SK-N-SH treated with all-trans-retinoic acid at 6 μM for 48 hours (cell line): ENCODE measurements around the gene KAT7.
A peak's percentile ranks its signal among the peaks of the same experiment; 100 is the strongest.

Experiments
- ATAC-seq: fragments of 200-7000 bp; cut with Tn5 transposase; 3 replicates; pipeline ENCODE4 v1.9.1; 2020; ENCODE audit warnings: mild to moderate bottlenecking, moderate library complexity
- ARNTL ChIP-seq: fragments of 450-650 bp; formaldehyde crosslinking; IDR thresholded peaks from 2 replicates; pipeline ENCODE4 v1.5.0; 2020; ENCODE audit warnings: low read depth, mild to moderate bottlenecking, moderate library complexity, borderline replicate concordance
- BACH2 ChIP-seq: fragments of 250-450 bp; sonication (Bioruptor Pico); IDR thresholded peaks from 2 replicates; pipeline ENCODE4 v1.9.0; 2021; ENCODE audit warnings: mild to moderate bottlenecking, borderline replicate concordance
- CSDC2 ChIP-seq: fragments of 250-450 bp; sonication (Bioruptor Pico); IDR thresholded peaks from 2 replicates; pipeline ENCODE4 v1.5.0; 2020; ENCODE audit warnings: mild to moderate bottlenecking, moderate library complexity
- ESRRG ChIP-seq: fragments of 250-450 bp; sonication (Bioruptor Pico); IDR thresholded peaks from 2 replicates; pipeline ENCODE4 v1.6.1; 2021; ENCODE audit warnings: mild to moderate bottlenecking
- GLIS3 ChIP-seq: fragments of 250-450 bp; sonication (Bioruptor Pico); IDR thresholded peaks from 2 replicates; pipeline ENCODE4 v1.5.0; 2020; ENCODE audit warnings: mild to moderate bottlenecking, moderate library complexity
- ISL1 ChIP-seq: fragments of 250-450 bp; sonication (Bioruptor Pico); IDR thresholded peaks from 2 replicates; pipeline ENCODE4 v2.1.2; 2022; ENCODE audit warnings: mild to moderate bottlenecking, moderate library complexity
- OSR1 ChIP-seq: fragments of 250-450 bp; sonication (Bioruptor Pico); IDR thresholded peaks from 2 replicates; pipeline ENCODE4 v1.8.0; 2022; ENCODE audit warnings: moderate library complexity, mild to moderate bottlenecking, inconsistent platforms
- PPARA ChIP-seq: fragments of 250-450 bp; sonication (Bioruptor Pico); IDR thresholded peaks from 2 replicates; pipeline ENCODE4 v1.5.0; 2020; ENCODE audit warnings: mild to moderate bottlenecking, borderline replicate concordance
- SNAI2 ChIP-seq: fragments of 250-450 bp; sonication (Bioruptor Pico); IDR thresholded peaks from 2 replicates; pipeline ENCODE4 v1.5.0; 2020; ENCODE audit warnings: mild to moderate bottlenecking, moderate library complexity
- TCF4 ChIP-seq: fragments of 250-450 bp; sonication (Bioruptor Pico); IDR thresholded peaks from 2 replicates; pipeline ENCODE4 v1.8.0; 2021; ENCODE audit warnings: mild to moderate bottlenecking, moderate library complexity, borderline replicate concordance
- TOX ChIP-seq: fragments of 250-450 bp; sonication (Bioruptor Pico); IDR thresholded peaks from 2 replicates; pipeline ENCODE4 v1.8.0; 2021; ENCODE audit warnings: mild to moderate bottlenecking, moderate library complexity, borderline replicate concordance
- ZC3H10 ChIP-seq: fragments of 250-450 bp; sonication (Bioruptor Pico); IDR thresholded peaks from 2 replicates; pipeline ENCODE4 v1.5.1; 2021; ENCODE audit warnings: mild to moderate bottlenecking, moderate library complexity
- ZFP3 ChIP-seq: fragments of 250-450 bp; sonication (Bioruptor Pico); IDR thresholded peaks from 2 replicates; pipeline ENCODE4 v1.5.0; 2020; ENCODE audit warnings: mild to moderate bottlenecking, moderate library complexity
- ZFP30 ChIP-seq: fragments of 450-650 bp; formaldehyde crosslinking; IDR thresholded peaks from 2 replicates; pipeline ENCODE4 v1.5.0; 2022; ENCODE audit warnings: mild to moderate bottlenecking, moderate library complexity
- ZNF70 ChIP-seq: fragments of 450-650 bp; formaldehyde crosslinking; IDR thresholded peaks from 2 replicates; pipeline ENCODE4 v1.5.0; 2020; ENCODE audit warnings: mild to moderate bottlenecking, moderate library complexity
- ZNF8 ChIP-seq: fragments of 450-650 bp; formaldehyde crosslinking; IDR thresholded peaks from 2 replicates; pipeline ENCODE4 v1.5.0; 2020; ENCODE audit warnings: mild to moderate bottlenecking, moderate library complexity
- TF ChIP-seq, protein P1 (sequence below): fragments of 250-450 bp; sonication (Bioruptor Pico); IDR thresholded peaks from 2 replicates; pipeline ENCODE4 v1.5.1; 2021; ENCODE audit warnings: mild to moderate bottlenecking, moderate library complexity
- TF ChIP-seq, protein P2 (sequence below): fragments of 250-450 bp; sonication (Bioruptor Pico); IDR thresholded peaks from 2 replicates; pipeline ENCODE4 v1.8.0; 2021; ENCODE audit warnings: low read depth, mild to moderate bottlenecking, moderate library complexity, borderline replicate concordance
- TF ChIP-seq, protein P3 (sequence below): fragments of 250-450 bp; sonication (Bioruptor Pico); IDR thresholded peaks from 2 replicates; pipeline ENCODE4 v1.5.1; 2020; ENCODE audit warnings: low read depth, mild to moderate bottlenecking, moderate library complexity
- TF ChIP-seq, protein P4 (sequence below): fragments of 250-450 bp; sonication (Bioruptor Pico); IDR thresholded peaks from 2 replicates; pipeline ENCODE4 v1.5.0; 2020; ENCODE audit warnings: mild to moderate bottlenecking, moderate library complexity
- TF ChIP-seq, protein P5 (sequence below): fragments of 250-450 bp; sonication (Bioruptor Pico); IDR thresholded peaks from 2 replicates; pipeline ENCODE4 v1.8.0; 2020; ENCODE audit warnings: mild to moderate bottlenecking, moderate library complexity, borderline replicate concordance

The KAT7 gene

DNA sequence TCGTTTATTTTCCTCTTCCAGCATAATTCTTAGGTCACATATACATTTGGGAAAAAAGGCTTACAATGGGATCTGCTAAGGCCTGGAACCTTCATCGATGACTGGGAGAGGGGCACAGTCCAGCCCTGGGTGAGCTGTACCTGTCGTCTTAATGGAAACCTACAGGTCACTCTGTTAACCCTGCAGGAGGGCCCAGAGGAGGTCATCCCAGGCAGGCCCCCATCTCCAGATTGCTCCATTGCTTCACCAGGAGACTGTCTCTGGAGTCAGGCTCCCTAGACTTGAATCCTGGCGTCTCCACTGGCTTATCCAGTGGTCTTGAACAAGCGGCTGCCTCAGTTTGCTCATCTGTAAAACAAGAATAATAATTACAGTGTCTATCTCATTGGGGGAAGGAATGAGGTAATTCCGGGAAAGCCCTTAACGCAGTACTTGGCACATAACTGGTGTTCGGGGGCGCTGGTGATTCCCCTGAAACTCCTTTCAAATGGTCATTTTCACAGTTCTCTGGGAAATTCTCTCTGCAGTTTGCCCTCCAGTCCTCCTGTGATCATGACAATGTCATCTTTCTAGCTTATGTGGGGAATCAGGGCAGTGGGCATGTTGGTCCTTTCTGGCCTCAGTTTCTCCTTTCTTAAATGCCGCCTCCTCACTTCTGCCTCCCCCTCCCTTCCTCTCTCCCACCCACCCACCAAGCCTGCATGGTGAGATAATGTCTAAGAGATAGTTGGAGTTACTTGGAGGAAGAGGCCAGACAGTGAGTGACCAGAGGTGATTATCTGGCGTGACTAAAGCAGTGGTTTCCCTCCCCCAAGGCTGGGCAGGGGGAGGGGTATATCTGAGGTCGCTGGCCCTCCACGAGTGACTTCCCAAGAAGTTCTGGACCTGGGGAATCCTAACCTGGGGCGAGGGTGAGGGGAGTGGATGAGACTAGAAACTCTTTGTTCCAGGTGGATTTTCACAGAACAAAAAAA is 90.7 kb downstream of the KAT7 start:
- no peak for ATAC-seq
- TF ChIP-seq ZFP3 (CRISPR knock-in tag) = no peak
- TF ChIP-seq CSDC2 (CRISPR knock-in tag) = no peak

DNA sequence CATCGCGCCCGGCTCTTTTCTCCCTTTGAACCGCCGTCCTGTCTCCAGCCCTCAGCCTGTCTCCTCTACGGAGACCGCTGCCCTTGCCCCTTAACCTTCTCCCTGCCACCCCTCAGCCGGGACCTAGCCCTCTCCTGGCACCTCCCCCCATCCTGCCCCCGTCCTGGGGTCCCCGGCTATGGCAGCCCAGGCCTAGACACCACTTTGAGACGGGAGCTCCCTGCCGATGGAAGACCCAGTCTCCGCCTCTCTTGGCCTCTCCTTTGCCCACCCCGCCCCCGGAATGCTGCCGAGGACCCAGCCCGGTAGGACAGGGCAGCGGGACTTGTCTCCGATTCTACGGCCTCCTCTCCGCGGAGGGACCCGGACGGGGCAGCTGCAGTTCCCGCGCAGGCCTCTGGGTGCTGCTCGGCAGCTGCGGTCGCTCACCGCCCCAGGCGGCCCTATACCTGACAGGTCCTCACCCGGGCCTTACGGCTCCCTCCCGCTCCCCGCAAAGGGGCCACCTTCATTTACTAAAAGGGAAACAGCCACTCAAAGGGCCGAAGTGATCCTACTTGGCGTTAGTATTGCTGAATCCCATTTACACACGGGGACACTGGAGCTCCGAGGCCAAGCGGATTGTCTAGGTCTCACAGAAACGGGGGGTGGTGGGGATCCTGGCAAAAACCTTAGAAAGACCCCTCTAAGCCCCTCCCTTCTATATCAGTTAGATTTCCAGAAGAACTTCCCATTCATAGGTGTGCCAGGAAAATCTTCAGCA is 92.0 kb downstream of the KAT7 start:
- ATAC-seq = peak; percentile 98
- TF ChIP-seq ARNTL (CRISPR knock-in tag) = no peak
- TF ChIP-seq PPARA (CRISPR knock-in tag) = no peak
- no peak for TF ChIP-seq ZFP3 (CRISPR knock-in tag)
- TF ChIP-seq SNAI2 (CRISPR knock-in tag) = no peak
- TF ChIP-seq, protein P1, sequence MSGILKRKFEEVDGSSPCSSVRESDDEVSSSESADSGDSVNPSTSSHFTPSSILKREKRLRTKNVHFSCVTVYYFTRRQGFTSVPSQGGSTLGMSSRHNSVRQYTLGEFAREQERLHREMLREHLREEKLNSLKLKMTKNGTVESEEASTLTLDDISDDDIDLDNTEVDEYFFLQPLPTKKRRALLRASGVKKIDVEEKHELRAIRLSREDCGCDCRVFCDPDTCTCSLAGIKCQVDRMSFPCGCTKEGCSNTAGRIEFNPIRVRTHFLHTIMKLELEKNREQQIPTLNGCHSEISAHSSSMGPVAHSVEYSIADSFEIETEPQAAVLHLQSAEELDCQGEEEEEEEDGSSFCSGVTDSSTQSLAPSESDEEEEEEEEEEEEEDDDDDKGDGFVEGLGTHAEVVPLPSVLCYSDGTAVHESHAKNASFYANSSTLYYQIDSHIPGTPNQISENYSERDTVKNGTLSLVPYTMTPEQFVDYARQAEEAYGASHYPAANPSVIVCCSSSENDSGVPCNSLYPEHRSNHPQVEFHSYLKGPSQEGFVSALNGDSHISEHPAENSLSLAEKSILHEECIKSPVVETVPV = no peak
- no peak for TF ChIP-seq ESRRG (CRISPR knock-in tag)
- TF ChIP-seq CSDC2 (CRISPR knock-in tag) = no peak
- no peak for TF ChIP-seq ZNF8 (CRISPR knock-in tag)
- TF ChIP-seq, protein P2, sequence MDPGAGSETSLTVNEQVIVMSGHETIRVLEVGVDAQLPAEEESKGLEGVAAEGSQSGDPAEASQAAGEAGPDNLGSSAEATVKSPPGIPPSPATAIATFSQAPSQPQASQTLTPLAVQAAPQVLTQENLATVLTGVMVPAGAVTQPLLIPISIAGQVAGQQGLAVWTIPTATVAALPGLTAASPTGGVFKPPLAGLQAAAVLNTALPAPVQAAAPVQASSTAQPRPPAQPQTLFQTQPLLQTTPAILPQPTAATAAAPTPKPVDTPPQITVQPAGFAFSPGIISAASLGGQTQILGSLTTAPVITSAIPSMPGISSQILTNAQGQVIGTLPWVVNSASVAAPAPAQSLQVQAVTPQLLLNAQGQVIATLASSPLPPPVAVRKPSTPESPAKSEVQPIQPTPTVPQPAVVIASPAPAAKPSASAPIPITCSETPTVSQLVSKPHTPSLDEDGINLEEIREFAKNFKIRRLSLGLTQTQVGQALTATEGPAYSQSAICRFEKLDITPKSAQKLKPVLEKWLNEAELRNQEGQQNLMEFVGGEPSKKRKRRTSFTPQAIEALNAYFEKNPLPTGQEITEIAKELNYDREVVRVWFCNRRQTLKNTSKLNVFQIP = no peak
- no peak for TF ChIP-seq ZNF70 (CRISPR knock-in tag)
- no peak for TF ChIP-seq TCF4 (CRISPR knock-in tag)
- TF ChIP-seq OSR1 (CRISPR knock-in tag) = no peak
- no peak for TF ChIP-seq ZFP30 (CRISPR knock-in tag)
- no peak for TF ChIP-seq BACH2 (CRISPR knock-in tag)

DNA sequence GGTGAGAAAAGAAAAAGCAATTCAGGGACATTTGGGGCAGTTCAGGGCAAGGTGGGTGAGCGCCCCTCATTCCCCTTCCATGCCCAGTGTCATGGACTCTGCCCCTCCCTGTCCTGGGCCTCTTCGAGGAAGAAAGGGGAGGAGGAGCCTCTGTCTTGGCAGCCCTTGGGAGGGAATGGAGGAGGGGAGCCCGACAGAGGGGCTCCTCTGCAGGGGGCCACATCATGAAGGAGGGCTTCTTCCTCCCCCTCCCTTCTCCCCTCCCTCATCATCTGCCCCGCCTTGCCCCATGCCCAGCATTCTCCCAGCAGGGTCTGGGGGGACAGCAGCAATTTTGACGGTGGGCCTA is 92.5 kb downstream of the KAT7 start:
- ATAC-seq = no peak
- TF ChIP-seq ZC3H10 (no peak), ARNTL (CRISPR knock-in tag) (no peak), ZFP3 (CRISPR knock-in tag) (no peak), TCF4 (CRISPR knock-in tag) (no peak), SNAI2 (CRISPR knock-in tag) (no peak), GLIS3 (CRISPR knock-in tag) (no peak), TOX (CRISPR knock-in tag) (no peak), BACH2 (CRISPR knock-in tag) (no peak), ISL1 (CRISPR knock-in tag) (no peak), ZNF70 (CRISPR knock-in tag) (no peak)
- TF ChIP-seq, protein P3, sequence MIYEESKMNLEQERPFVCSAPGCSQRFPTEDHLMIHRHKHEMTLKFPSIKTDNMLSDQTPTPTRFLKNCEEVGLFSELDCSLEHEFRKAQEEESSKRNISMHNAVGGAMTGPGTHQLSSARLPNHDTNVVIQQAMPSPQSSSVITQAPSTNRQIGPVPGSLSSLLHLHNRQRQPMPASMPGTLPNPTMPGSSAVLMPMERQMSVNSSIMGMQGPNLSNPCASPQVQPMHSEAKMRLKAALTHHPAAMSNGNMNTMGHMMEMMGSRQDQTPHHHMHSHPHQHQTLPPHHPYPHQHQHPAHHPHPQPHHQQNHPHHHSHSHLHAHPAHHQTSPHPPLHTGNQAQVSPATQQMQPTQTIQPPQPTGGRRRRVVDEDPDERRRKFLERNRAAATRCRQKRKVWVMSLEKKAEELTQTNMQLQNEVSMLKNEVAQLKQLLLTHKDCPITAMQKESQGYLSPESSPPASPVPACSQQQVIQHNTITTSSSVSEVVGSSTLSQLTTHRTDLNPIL (CRISPR knock-in tag) = no peak
- TF ChIP-seq, protein P4, sequence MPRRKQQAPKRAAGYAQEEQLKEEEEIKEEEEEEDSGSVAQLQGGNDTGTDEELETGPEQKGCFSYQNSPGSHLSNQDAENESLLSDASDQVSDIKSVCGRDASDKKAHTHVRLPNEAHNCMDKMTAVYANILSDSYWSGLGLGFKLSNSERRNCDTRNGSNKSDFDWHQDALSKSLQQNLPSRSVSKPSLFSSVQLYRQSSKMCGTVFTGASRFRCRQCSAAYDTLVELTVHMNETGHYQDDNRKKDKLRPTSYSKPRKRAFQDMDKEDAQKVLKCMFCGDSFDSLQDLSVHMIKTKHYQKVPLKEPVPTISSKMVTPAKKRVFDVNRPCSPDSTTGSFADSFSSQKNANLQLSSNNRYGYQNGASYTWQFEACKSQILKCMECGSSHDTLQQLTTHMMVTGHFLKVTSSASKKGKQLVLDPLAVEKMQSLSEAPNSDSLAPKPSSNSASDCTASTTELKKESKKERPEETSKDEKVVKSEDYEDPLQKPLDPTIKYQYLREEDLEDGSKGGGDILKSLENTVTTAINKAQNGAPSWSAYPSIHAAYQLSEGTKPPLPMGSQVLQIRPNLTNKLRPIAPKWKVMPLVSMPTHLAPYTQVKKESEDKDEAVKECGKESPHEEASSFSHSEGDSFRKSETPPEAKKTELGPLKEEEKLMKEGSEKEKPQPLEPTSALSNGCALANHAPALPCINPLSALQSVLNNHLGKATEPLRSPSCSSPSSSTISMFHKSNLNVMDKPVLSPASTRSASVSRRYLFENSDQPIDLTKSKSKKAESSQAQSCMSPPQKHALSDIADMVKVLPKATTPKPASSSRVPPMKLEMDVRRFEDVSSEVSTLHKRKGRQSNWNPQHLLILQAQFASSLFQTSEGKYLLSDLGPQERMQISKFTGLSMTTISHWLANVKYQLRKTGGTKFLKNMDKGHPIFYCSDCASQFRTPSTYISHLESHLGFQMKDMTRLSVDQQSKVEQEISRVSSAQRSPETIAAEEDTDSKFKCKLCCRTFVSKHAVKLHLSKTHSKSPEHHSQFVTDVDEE = no peak
- TF ChIP-seq, protein P5, sequence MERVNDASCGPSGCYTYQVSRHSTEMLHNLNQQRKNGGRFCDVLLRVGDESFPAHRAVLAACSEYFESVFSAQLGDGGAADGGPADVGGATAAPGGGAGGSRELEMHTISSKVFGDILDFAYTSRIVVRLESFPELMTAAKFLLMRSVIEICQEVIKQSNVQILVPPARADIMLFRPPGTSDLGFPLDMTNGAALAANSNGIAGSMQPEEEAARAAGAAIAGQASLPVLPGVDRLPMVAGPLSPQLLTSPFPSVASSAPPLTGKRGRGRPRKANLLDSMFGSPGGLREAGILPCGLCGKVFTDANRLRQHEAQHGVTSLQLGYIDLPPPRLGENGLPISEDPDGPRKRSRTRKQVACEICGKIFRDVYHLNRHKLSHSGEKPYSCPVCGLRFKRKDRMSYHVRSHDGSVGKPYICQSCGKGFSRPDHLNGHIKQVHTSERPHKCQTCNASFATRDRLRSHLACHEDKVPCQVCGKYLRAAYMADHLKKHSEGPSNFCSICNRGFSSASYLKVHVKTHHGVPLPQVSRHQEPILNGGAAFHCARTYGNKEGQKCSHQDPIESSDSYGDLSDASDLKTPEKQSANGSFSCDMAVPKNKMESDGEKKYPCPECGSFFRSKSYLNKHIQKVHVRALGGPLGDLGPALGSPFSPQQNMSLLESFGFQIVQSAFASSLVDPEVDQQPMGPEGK (CRISPR knock-in tag) = no peak
- TF ChIP-seq, protein P1 = no peak
- TF ChIP-seq, protein P2 = no peak
